ENCODE data around the gene ST8SIA6. TPM values are rescaled to one million over a fixed set of nuclear protein-coding genes. Genes with fewer than 3 reads are reported as not detected.
"Not testable (repeated sequence)": the region's sequence is repeated elsewhere in the genome, so short reads cannot be mapped to it uniquely, and the experiment has no call there.

Gene ST8SIA6
- total RNA-seq, 2 experiments from 2014 or later, result not detected

DNA sequence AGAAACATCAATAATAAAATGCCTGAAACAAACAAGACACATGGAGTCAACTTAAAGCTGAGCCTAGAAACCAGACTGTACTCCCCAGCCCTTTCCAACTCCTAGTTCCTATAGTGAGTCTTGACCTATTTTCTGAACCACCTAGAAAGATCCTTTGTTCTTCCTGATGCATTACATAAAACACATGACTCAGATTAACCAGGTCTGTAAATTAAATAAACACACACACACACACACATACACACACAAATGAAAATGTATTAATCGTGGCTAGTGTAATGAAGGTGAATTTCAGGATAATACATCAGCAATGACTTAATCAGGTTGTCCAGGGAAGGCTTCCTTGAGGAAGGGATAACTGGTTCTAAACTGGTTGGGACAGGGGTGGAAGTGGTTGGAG, 104.7 kb downstream of the ST8SIA6 start:
- H3K36me3 Mint-ChIP-seq (ENCODE audit: low read depth), result no peaks in the 10 kb centered on the region

DNA sequence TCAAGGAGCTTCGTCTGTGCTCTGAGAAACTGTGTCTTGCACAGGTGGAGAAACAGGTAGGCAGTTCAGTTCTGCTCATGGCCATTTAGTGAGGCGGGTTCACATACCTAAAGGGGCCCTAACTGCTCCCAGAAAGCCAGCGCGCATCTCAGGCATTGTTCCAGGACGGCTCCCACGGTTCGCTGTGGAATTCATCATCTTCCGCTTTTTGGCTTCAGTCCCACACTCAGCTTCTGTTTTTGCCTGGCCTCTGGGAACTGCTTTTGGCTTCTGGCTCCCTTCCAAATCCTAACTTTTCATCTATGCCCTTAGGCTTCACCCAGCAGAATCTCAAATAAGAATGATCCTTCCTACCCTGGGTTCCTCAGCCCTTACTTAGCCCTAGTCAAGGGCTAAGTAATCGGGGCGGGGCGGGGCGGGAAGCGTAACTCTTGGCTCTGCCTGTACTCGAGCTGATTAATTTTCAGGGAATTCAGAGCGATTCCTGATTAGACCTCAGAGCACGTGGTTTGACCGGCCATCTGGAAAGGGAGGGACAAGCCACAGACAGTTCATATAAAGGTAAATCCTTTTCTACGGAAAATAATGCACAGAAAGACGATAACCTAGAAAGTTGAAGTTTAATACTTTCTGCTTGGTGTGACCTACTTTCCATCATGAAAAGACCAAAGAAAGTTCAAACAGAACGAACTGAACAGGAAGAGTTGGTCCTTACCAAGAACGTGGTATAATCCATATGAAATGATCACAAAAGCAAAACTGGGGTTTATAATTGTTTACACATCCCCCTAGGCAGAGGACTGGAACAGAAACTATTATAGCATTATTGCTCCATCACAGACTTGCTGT, 105.7 kb downstream of the ST8SIA6 start:
- intact Hi-C loops (cut with micrococcal nuclease), result no loop called here
- Mint-ChIP-seq H3K27ac (no peak overlapping the region), H3K4me1 (ENCODE audit: low read depth) (peaks cover 10% of the 10 kb centered on the region), H3K4me3 (no peak overlapping the region), H3K9me3 (no peaks in the 10 kb centered on the region), H3K27me3 (ENCODE audit: low read depth) (peaks cover 4% of the 10 kb centered on the region), H3K36me3 (ENCODE audit: low read depth) (no peaks in the 10 kb centered on the region)
- CTCF ChIA-PET, result no interaction called here
- DNase-seq, result no peak

More for the DNA sequence above, 104.7 kb downstream of the ST8SIA6 start:
- CTCF ChIA-PET, result no interaction called here
- no peak for DNase-seq
- H3K27ac Mint-ChIP-seq, result no peak overlapping the region
- peaks cover 4% of the 10 kb centered on the region for H3K27me3 Mint-ChIP-seq (ENCODE audit: low read depth)
- no peak overlapping the region for H3K4me3 Mint-ChIP-seq
- intact Hi-C loops (cut with micrococcal nuclease), result no loop called here
- peaks cover 12% of the 10 kb centered on the region for H3K4me1 Mint-ChIP-seq (ENCODE audit: low read depth)
- H3K9me3 Mint-ChIP-seq, result no peaks in the 10 kb centered on the region

DNA sequence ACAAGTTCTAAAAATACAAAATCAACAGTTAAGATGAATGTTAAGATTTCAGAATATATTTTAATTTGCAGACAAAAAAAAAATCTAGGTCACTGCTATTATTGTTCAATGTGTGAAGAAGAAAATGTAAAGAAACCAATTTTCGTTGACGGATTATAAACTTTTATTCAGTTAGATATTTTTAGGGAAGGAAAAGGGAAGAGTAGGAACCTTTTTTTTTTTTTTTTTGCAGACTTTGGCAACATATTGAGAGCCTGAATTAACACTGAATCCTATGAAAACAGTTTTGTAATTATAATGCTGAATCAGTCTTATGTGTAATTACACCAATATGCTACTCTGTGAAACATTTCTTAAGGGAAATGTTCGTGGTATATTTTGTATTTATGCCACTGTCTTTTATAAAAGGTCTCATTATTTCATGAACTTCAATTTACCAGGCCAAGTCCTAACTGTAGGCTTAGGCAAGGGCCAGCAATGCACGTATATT, 106.3 kb downstream of the ST8SIA6 start:
- Mint-ChIP-seq H3K4me1 (ENCODE audit: low read depth) (peaks cover 3% of the 10 kb centered on the region), H3K27me3 (ENCODE audit: low read depth) (peaks cover 4% of the 10 kb centered on the region), H3K36me3 (ENCODE audit: low read depth) (no peaks in the 10 kb centered on the region), H3K4me3 (no peak overlapping the region), H3K27ac (no peak overlapping the region), H3K9me3 (no peaks in the 10 kb centered on the region)
- DNase-seq, result no peak
- CTCF ChIA-PET, result no interaction called here
- intact Hi-C loops (cut with micrococcal nuclease), result no loop called here

DNA sequence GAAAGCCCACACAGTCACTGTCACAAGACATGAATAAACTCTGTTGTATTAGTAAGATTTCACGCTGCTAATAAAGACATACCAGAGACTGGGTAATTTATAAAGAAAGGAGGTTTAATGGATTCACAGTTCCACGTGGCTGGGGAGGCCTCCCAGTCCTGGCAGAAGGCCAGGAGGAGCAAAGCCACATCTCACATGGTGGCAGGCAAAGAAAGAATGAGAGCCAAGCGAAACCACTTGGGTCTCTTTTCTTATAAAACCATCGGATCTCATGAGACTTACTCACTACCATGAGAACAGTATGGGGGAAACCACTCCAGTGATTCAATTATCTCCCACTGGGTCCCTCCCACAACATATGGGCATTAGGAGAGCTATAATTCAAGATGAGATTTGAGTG, 110.2 kb downstream of the ST8SIA6 start:
- no peak overlapping the region for H3K27ac Mint-ChIP-seq
- CTCF ChIA-PET, result interaction anchor here (1.4 kb wide), 1 partner anchor 31 kb away, joined by 4 read pairs; no protein-coding TSS in a partner anchor
- no peak overlapping the region for H3K4me3 Mint-ChIP-seq
- H3K27me3 Mint-ChIP-seq (ENCODE audit: low read depth), result no peaks in the 10 kb centered on the region
- no peaks in the 10 kb centered on the region for H3K4me1 Mint-ChIP-seq (ENCODE audit: low read depth)
- peaks cover 18% of the 10 kb centered on the region for H3K9me3 Mint-ChIP-seq
- no peak for DNase-seq
- intact Hi-C loops (cut with micrococcal nuclease), result no loop called here
- peaks cover 4% of the 10 kb centered on the region for H3K36me3 Mint-ChIP-seq (ENCODE audit: low read depth)

DNA sequence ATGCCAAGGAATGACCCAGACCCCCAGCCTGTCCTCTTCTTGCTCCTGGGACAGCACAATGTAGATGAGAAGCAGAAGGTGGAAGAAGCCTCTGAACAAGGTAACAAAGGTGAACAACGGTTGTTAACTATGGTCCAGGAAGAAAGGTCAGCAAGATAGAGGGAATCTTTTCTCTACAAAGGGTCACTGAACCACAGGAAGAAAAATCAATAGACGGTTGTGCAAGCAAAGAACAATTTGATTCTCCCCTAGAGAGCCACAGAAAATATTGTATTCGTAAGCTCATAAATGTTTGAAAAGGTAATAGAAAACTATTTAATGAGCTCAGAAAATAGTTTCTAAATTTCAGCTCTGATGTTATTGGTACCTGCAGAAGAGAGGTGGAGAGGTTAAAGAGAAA, 111.3 kb downstream of the ST8SIA6 start:
- Mint-ChIP-seq H3K4me1 (ENCODE audit: low read depth) (no peaks in the 10 kb centered on the region), H3K36me3 (ENCODE audit: low read depth) (peaks cover 4% of the 10 kb centered on the region), H3K27ac (no peak overlapping the region), H3K27me3 (ENCODE audit: low read depth) (no peaks in the 10 kb centered on the region), H3K9me3 (peaks cover 18% of the 10 kb centered on the region), H3K4me3 (no peak overlapping the region)
- intact Hi-C loops (cut with micrococcal nuclease), result no loop called here
- no peak for DNase-seq
- CTCF ChIA-PET, result interaction anchor here (1.4 kb wide), 1 partner anchor 32 kb away, joined by 4 read pairs; no protein-coding TSS in a partner anchor

DNA sequence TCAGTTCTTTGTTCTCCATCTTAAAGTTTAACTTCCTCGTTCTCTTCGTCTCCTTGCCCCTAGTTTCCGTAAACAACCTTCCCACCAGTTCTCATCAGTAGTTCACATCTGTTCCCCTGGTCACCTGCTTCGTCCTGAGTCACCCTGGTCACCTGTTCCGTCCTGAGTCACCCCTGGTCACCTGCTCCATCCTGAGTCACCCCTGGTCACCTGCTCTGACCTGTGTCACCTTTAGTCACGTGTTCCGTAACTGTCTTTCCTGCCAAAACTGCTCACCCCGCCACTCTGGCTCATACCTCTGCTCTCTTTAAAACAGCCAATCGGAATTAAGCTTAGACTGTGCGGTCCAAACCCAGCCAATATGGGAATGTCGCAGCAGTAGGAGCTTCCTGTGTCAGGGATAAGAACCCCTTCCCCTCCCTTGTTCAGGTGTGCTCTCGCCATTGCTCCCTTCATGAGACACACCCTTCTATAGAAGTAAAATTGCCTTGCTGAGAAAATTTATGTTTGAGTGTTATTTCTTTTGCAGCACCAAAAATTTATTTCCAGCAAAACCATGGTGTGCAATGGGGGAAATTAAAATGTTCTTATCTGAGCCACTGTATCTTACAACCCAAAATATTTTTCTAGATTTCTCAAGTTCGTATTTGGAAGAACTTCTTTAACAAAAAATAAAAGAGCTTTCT, 114.1 kb downstream of the ST8SIA6 start:
- Mint-ChIP-seq H3K27ac (no peak overlapping the region), H3K36me3 (ENCODE audit: low read depth) (peaks cover 4% of the 10 kb centered on the region), H3K4me1 (ENCODE audit: low read depth) (no peaks in the 10 kb centered on the region), H3K4me3 (no peak overlapping the region), H3K27me3 (ENCODE audit: low read depth) (no peaks in the 10 kb centered on the region), H3K9me3 (peaks cover 18% of the 10 kb centered on the region)
- DNase-seq, result no peak
- intact Hi-C loops (cut with micrococcal nuclease), result no loop called here
- CTCF ChIA-PET, result no interaction called here

DNA sequence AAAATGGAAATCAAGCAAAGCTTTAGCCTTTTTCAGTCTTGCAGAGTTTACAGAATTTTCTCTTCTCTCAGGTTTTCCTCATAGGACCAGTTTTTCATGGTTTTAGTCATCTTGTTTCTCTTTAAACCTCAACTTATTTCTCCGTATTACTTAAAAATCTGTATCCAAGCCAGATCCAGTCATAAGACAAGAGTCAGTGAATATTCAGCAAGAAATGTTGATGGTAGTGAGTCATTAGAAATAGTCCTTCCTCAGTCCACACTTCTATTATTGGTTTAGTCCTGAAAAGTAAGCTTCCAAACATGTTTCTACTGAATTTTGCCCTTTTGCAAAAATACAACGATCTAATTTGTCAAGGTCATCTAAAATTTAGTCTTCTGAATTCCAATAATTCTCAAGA, 119.3 kb downstream of the ST8SIA6 start:
- intact Hi-C loops (cut with micrococcal nuclease), result no loop called here
- DNase-seq, result no peak
- Mint-ChIP-seq H3K4me1 (ENCODE audit: low read depth) (no peaks in the 10 kb centered on the region), H3K27me3 (ENCODE audit: low read depth) (no peaks in the 10 kb centered on the region), H3K27ac (no peak overlapping the region), H3K4me3 (no peak overlapping the region), H3K9me3 (peaks cover 6% of the 10 kb centered on the region), H3K36me3 (ENCODE audit: low read depth) (peaks cover 2% of the 10 kb centered on the region)
- CTCF ChIA-PET, result no interaction called here

DNA sequence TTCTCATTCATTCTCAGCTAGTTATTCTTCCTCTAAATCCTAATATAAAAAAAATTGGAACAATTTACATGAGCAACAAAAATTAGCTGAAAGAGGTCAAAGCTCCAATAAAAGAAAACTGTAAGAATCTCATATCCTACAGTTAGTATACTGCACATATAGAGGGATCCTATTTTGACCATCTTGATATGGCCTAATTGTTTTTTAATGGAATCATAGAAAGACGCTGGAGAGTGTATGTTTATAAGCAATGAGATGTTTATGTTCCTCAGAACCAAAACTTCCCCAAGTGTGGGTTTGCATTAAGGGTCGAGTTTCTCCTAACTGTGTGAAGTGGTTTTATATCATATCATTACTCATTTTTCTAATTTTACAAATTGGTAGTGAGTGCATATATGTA, 123.9 kb downstream of the ST8SIA6 start:
- CTCF ChIA-PET, result interaction anchor here (0.6 kb wide), 1 partner anchor 525 kb away, joined by 3 read pairs; no protein-coding TSS in a partner anchor
- intact Hi-C loops (cut with micrococcal nuclease), result no loop called here
- no peak for DNase-seq
- no peaks in the 10 kb centered on the region for H3K27me3 Mint-ChIP-seq (ENCODE audit: low read depth)
- no peaks in the 10 kb centered on the region for H3K9me3 Mint-ChIP-seq
- H3K4me3 Mint-ChIP-seq, result no peak overlapping the region
- H3K36me3 Mint-ChIP-seq (ENCODE audit: low read depth), result no peaks in the 10 kb centered on the region
- no peak overlapping the region for H3K27ac Mint-ChIP-seq
- no peaks in the 10 kb centered on the region for H3K4me1 Mint-ChIP-seq (ENCODE audit: low read depth)

DNA sequence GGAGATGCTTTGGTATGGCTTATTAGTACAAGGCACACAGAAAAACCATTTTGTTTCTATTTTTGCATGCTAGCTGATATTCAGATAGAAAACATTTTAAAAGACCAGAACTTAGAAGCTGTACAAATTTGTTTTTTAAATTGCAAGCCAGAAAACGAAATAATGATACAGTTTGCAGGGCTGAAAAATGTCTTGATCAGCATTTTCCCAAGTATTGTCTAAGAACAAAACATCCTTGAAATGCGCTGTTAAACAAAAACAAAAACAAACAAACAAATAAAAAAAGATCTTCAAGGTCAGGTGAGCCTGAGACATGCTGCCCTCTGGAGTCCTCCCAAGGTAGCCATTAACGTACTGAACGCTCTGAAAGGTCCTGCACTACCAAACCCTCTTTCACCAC, 128.0 kb downstream of the ST8SIA6 start:
- CTCF ChIA-PET, result no interaction called here
- Mint-ChIP-seq H3K27me3 (ENCODE audit: low read depth) (no peaks in the 10 kb centered on the region), H3K4me3 (no peak overlapping the region), H3K36me3 (ENCODE audit: low read depth) (no peaks in the 10 kb centered on the region), H3K9me3 (no peaks in the 10 kb centered on the region), H3K27ac (no peak overlapping the region), H3K4me1 (ENCODE audit: low read depth) (no peaks in the 10 kb centered on the region)
- DNase-seq, result no peak
- intact Hi-C loops (cut with micrococcal nuclease), result no loop called here

DNA sequence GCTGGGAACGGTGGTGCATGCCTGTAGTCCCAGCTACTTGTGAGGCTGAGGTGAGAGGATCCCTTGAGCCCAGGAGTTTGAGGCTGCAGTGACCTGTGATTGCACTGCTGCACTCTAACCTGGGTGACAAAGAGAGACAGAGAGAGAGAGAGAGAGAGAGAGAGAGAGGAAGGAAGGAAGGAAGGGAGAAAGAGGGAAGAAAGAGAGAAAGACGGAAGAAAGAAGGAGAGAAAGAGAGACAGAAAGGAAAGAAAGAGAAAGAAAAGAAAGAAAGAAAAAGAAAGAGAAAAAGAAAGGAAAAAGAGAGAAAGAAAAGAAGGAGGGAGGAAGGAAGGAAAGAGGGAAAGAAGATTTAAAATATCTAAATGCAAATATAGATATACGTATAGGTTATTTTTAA, 132.4 kb downstream of the ST8SIA6 start:
- CTCF ChIA-PET; DNase-seq; H3K9me3 Mint-ChIP-seq; H3K27me3 Mint-ChIP-seq (ENCODE audit: low read depth); intact Hi-C loops (cut with micrococcal nuclease); H3K4me3 Mint-ChIP-seq; H3K27ac Mint-ChIP-seq; H3K36me3 Mint-ChIP-seq (ENCODE audit: low read depth); H3K4me1 Mint-ChIP-seq (ENCODE audit: low read depth): not testable (repeated sequence)

DNA sequence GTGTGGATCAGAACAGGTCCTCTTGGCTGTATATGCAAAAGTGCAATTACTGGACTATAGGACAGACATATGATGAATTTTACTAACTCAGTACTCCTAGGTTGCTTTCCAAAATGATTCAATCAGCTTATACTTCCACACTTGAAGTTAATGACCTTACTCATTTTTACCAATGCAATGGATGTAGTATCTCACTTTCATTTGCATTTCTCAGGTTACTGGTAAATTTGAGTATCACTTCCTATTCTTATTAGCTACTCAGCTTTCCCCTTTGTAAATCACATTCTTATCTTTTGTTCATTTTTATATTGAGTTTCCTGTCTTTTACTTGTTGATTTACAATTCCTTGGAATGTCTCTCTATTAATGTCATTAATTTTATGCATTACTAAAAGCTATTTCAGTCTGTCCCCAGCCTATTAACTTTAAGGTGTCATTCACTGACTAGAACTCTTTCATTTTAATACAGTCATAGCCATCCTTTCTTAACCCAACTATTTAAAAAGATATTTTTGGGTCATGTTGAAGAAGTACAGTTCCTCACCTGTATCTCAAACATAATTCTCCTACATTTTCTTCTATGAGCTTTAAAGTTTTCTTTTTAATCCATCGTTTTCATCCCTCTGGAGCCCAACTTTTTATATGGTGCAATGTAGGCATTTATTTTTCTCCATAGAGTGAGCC, 137.8 kb downstream of the ST8SIA6 start:
- CTCF ChIA-PET, result interaction anchor here (0.7 kb wide), 1 partner anchor 116 kb away, joined by 3 read pairs; no protein-coding TSS in a partner anchor
- H3K9me3 Mint-ChIP-seq, result no peaks in the 10 kb centered on the region
- no peak overlapping the region for H3K27ac Mint-ChIP-seq
- H3K36me3 Mint-ChIP-seq (ENCODE audit: low read depth), result no peaks in the 10 kb centered on the region
- DNase-seq, result no peak
- no peak overlapping the region for H3K4me3 Mint-ChIP-seq
- intact Hi-C loops (cut with micrococcal nuclease), result no loop called here
- peaks cover 9% of the 10 kb centered on the region for H3K4me1 Mint-ChIP-seq (ENCODE audit: low read depth)
- H3K27me3 Mint-ChIP-seq (ENCODE audit: low read depth), result peaks cover 4% of the 10 kb centered on the region

DNA sequence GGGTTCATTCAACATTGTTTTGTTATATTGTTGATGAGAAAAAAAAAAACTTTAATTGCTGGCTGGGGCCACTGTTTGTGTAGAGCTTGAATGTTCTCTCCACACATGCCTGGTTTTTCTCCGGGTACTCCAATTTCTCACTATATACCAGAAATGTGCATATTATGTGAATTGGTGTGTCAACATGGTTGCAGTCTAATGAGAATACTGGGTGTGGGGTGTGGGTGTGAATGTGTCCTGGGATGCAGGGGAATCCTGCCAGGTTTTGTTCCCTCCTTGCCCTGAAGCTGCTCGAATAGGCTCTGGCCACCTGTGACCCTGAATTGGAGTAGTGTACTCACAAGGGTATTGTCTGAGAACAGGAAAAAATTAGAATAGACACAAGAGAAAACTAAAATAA, 145.0 kb downstream of the ST8SIA6 start:
- CTCF ChIA-PET, result interaction anchor here (0.6 kb wide), 1 partner anchor 457 kb away, joined by 5 read pairs; no protein-coding TSS in a partner anchor
- H3K9me3 Mint-ChIP-seq, result peaks cover 2% of the 10 kb centered on the region

More for the DNA sequence above, 145.0 kb downstream of the ST8SIA6 start:
- H3K4me1 Mint-ChIP-seq (ENCODE audit: low read depth), result peaks cover 2% of the 10 kb centered on the region
- peaks cover 21% of the 10 kb centered on the region for H3K27me3 Mint-ChIP-seq (ENCODE audit: low read depth)
- no peak overlapping the region for H3K4me3 Mint-ChIP-seq
- intact Hi-C loops (cut with micrococcal nuclease), result no loop called here
- no peak for DNase-seq
- no peak overlapping the region for H3K27ac Mint-ChIP-seq
- H3K36me3 Mint-ChIP-seq (ENCODE audit: low read depth), result peaks cover 1% of the 10 kb centered on the region

Data from activated naive CD4-positive, alpha-beta T cell treated with anti-CD3 and anti-CD28 coated beads for 36 hours (primary cell).